Measurements from ENCODE around the gene SLC11A2.

- TF ChIP-seq BHLHE40 (IDR thresholded peaks at IDR 0.05; ENCODE audit: borderline replicate concordance) (no peak), FOXA1 (IDR thresholded peaks at IDR 0.05) (no peak), SP1 (IDR thresholded peaks at IDR 0.05) (no peak), ELF4 (IDR thresholded peaks at IDR 0.05) (no peak), ARNT (IDR thresholded peaks at IDR 0.05) (no peak), LEF1 (IDR thresholded peaks at IDR 0.05; ENCODE audit: borderline replicate concordance) (no peak)
Measured at GRCh38 chr12:51005030-51005429, 21.2 kb downstream of the SLC11A2 start.

Data from HEK293T (cell line).